ENCODE measurements around the gene INHBB.
A peak's percentile ranks its signal among the peaks of the same experiment; 100 is the strongest.

INHBB gene

GRCh38 chr2:120302301-120302700, 43.6 kb upstream of the INHBB start:
- TF ChIP-seq CTCF (IDR thresholded peaks at IDR 0.05; ENCODE audit: control insufficient read depth, extremely low read depth, insufficient read depth) = no peak
- DNase-seq (ENCODE audit: low read depth) = no peak
- no peak overlapping the region for H3K4me3 ChIP-seq (ENCODE audit: low read depth, low read length)

- DNase-seq (ENCODE audit: low read depth) = no peak
Observed at GRCh38 chr2:120303177-120303576, 42.8 kb upstream of the INHBB start.

GRCh38 chr2:120305296-120305695, 40.6 kb upstream of the INHBB start:
- TF ChIP-seq CTCF (IDR thresholded peaks at IDR 0.05; ENCODE audit: control insufficient read depth, extremely low read depth, insufficient read depth) = peak; percentile 58
- H3K4me3 ChIP-seq (ENCODE audit: low read depth, low read length) = no peak overlapping the region
- DNase-seq (ENCODE audit: low read depth) = peak; percentile 67

More at GRCh38 chr2:120303177-120303576, 42.8 kb upstream of the INHBB start:
- H3K4me3 ChIP-seq (ENCODE audit: low read depth, low read length) = no peak overlapping the region
- no peak for TF ChIP-seq CTCF (IDR thresholded peaks at IDR 0.05; ENCODE audit: control insufficient read depth, extremely low read depth, insufficient read depth)

- no peak for DNase-seq (ENCODE audit: low read depth)
- TF ChIP-seq CTCF (IDR thresholded peaks at IDR 0.05; ENCODE audit: control insufficient read depth, extremely low read depth, insufficient read depth) = no peak
Observed at GRCh38 chr2:120305937-120306490, 39.9 kb upstream of the INHBB start.

GRCh38 chr2:120307482-120307881, 38.5 kb upstream of the INHBB start:
- no peak for TF ChIP-seq CTCF (IDR thresholded peaks at IDR 0.05; ENCODE audit: control insufficient read depth, extremely low read depth, insufficient read depth)
- DNase-seq (ENCODE audit: low read depth) = no peak
- no peak overlapping the region for H3K4me3 ChIP-seq (ENCODE audit: low read depth, low read length)

More at GRCh38 chr2:120305937-120306490, 39.9 kb upstream of the INHBB start:
- no peak overlapping the region for H3K4me3 ChIP-seq (ENCODE audit: low read depth, low read length)

GRCh38 chr2:120308038-120308910, 37.7 kb upstream of the INHBB start:
- H3K4me3 ChIP-seq (ENCODE audit: low read depth, low read length) = no peak overlapping the region
- TF ChIP-seq CTCF (IDR thresholded peaks at IDR 0.05; ENCODE audit: control insufficient read depth, extremely low read depth, insufficient read depth) = no peak
- DNase-seq (ENCODE audit: low read depth) = no peak

All from LNCaP clone FGC (cell line).